DND-41 (cell line): ENCODE data around the gene PLAC1.

Experiments
- ATAC-seq: fragments of 200-7000 bp; cut with Tn5 transposase; 3 replicates; pipeline ENCODE4 v1.9.1; 2021; ENCODE audit warnings: low read depth; ENCODE audit not compliant: insufficient read depth
- DNase-seq: peaks from one replicate; pipeline ENCODE4 v3.0.0-alpha.2; 2020
- H2AFZ ChIP-seq: 2 replicates; pipeline ENCODE4 v1.6.0; 2012; ENCODE audit warnings: low read depth, low read length
- H3K27ac ChIP-seq: 2 replicates; pipeline ENCODE4 v1.5.1; 2012; ENCODE audit warnings: low read length, inconsistent platforms
- H3K27me3 ChIP-seq: fragments of 200-600 bp; sonication (generic); 2 replicates; pipeline ENCODE4 v1.6.0; 2012; ENCODE audit warnings: low read length, mild to moderate bottlenecking, inconsistent platforms; ENCODE audit not compliant: insufficient read depth, poor library complexity
- H3K36me3 ChIP-seq: 2 replicates; pipeline ENCODE4 v1.5.1; 2012; ENCODE audit warnings: low read length, inconsistent platforms; ENCODE audit not compliant: insufficient read depth
- H3K4me1 ChIP-seq: 2 replicates; pipeline ENCODE4 v1.5.1; 2012; ENCODE audit warnings: mild to moderate bottlenecking, low read length; ENCODE audit not compliant: insufficient read depth
- H3K4me2 ChIP-seq: 2 replicates; pipeline ENCODE4 v1.6.0; 2012; ENCODE audit warnings: mild to moderate bottlenecking, moderate library complexity, low read length, inconsistent platforms; ENCODE audit not compliant: insufficient read depth
- H3K4me3 ChIP-seq, 2 experiments: fragments of 200-600 bp in 1 of 2; shearing (Covaris generic) in 1 of 2; 2 replicates each; pipeline ENCODE4 v1.5.1; 2012 to 2016; ENCODE audit warnings: inconsistent platforms in 2 of 2, low read length in 2 of 2, mild to moderate bottlenecking in 2 of 2, low read depth in 1 of 2, moderate library complexity in 1 of 2
- H3K79me2 ChIP-seq: 2 replicates; pipeline ENCODE4 v1.6.0; 2012; ENCODE audit warnings: low read length, inconsistent platforms; ENCODE audit not compliant: insufficient read depth
- H3K9ac ChIP-seq: 2 replicates; pipeline ENCODE4 v1.6.0; 2012; ENCODE audit warnings: low read depth, mild to moderate bottlenecking, inconsistent platforms, low read length, moderate library complexity
- H3K9me3 ChIP-seq: 2 replicates; pipeline ENCODE4 v1.5.1; 2012; ENCODE audit warnings: low read length, moderate library complexity, mild to moderate bottlenecking, inconsistent platforms; ENCODE audit not compliant: insufficient read depth, severe bottlenecking
- H4K20me1 ChIP-seq: 2 replicates; pipeline ENCODE4 v1.6.0; 2012; ENCODE audit warnings: low read length; ENCODE audit not compliant: insufficient read depth
- CTCF ChIP-seq: IDR thresholded peaks from 2 replicates; pipeline ENCODE4 v1.5.1; 2012; ENCODE audit warnings: borderline replicate concordance, low read length, moderate library complexity, mild to moderate bottlenecking; ENCODE audit not compliant: poor library complexity, severe bottlenecking; ENCODE audit errors: extremely low read depth
- EZH2 ChIP-seq: IDR thresholded peaks from 3 replicates; pipeline ENCODE4 v1.6.1; 2012; ENCODE audit warnings: borderline replicate concordance, low read depth, mild to moderate bottlenecking, moderate library complexity, low read length, inconsistent platforms; ENCODE audit not compliant: severe bottlenecking

Gene PLAC1

GRCh38 chrX:134658002-134658759 lies at the start of gene PLAC1:
Gene PLAC1 (minus strand): TSS chrX:134658471. CDS start chrX:134566682, 91,789 bp downstream.
- Histone ChIP-seq H3K9ac (no peak within 1 kb of the TSS), H3K4me3 (no peak within 1 kb of the TSS), H3K27me3 (no peaks in the 10 kb centered on the region), H3K4me2 (no peak within 1 kb of the TSS), H3K9me3 (no peaks in the 10 kb centered on the region), H3K27ac (no peak within 1 kb of the TSS), H4K20me1 (no peaks in the 10 kb centered on the region), H2AFZ (no peak within 1 kb of the TSS), H3K36me3 (no peaks in the 10 kb centered on the region), H3K4me1 (no peaks in the 10 kb centered on the region), H3K79me2 (no peaks in the 10 kb centered on the region)
- ATAC-seq (no peak), DNase-seq (no peak)
- TF ChIP-seq EZH2 (no peak), CTCF (no peak)

- no peaks in the 10 kb centered on the region for H3K79me2 ChIP-seq
- no peak overlapping the region for H3K4me3 ChIP-seq
- DNase-seq, result no peak
- H3K4me1 ChIP-seq, result no peaks in the 10 kb centered on the region
- no peak for TF ChIP-seq CTCF
- no peak for TF ChIP-seq EZH2
- H3K27ac ChIP-seq, result no peak overlapping the region
- no peaks in the 10 kb centered on the region for H3K36me3 ChIP-seq
- H3K4me2 ChIP-seq, result no peak overlapping the region
- no peak for ATAC-seq
- H3K9me3 ChIP-seq, result no peaks in the 10 kb centered on the region
- no peaks in the 10 kb centered on the region for H4K20me1 ChIP-seq
- H3K27me3 ChIP-seq, result no peaks in the 10 kb centered on the region
- no peak overlapping the region for H2AFZ ChIP-seq
- H3K9ac ChIP-seq, result no peak overlapping the region
Observed at GRCh38 chrX:134706138-134706537, 47.9 kb upstream of the PLAC1 start.

GRCh38 chrX:134695999-134696398 lies 37.7 kb upstream of the PLAC1 start:
- no peak for TF ChIP-seq EZH2
- TF ChIP-seq CTCF, result no peak
- H2AFZ ChIP-seq, result no peak overlapping the region
- H3K9ac ChIP-seq, result no peak overlapping the region
- no peaks in the 10 kb centered on the region for H3K4me1 ChIP-seq
- no peaks in the 10 kb centered on the region for H3K36me3 ChIP-seq
- no peaks in the 10 kb centered on the region for H3K9me3 ChIP-seq
- H3K4me3 ChIP-seq, result no peak overlapping the region
- no peaks in the 10 kb centered on the region for H4K20me1 ChIP-seq
- no peak for ATAC-seq
- no peak overlapping the region for H3K27ac ChIP-seq
- no peak for DNase-seq
- H3K79me2 ChIP-seq, result no peaks in the 10 kb centered on the region
- no peaks in the 10 kb centered on the region for H3K27me3 ChIP-seq
- H3K4me2 ChIP-seq, result no peak overlapping the region
